HG03097 (cell line): ENCODE data around the gene RREB1.

Source experiments
- ATAC-seq: cut with Tn5 transposase; IDR thresholded peaks from one replicate; pipeline ENCODE4 v1.9.1; 2021; ENCODE audit not compliant: unreplicated experiment, low FRiP score

Gene RREB1

DNA sequence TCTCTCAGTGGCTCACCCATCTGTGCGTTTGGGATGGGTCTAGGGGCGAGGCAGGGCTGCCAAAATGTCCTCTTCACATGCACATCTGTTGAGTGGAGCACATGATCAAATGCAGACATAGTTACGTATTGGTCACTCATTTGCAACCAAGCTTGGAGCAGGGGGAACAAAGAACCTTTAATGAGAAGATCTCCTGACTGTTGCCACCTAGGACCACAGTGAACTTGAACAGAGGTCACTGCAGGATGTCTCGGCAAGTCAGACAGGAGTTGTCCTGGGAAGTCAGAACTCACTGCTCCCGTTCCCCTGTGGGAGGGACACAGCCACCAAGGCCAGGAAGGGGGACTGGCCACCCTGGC lies 131.8 kb downstream of the RREB1 start:
- no peak for ATAC-seq

DNA sequence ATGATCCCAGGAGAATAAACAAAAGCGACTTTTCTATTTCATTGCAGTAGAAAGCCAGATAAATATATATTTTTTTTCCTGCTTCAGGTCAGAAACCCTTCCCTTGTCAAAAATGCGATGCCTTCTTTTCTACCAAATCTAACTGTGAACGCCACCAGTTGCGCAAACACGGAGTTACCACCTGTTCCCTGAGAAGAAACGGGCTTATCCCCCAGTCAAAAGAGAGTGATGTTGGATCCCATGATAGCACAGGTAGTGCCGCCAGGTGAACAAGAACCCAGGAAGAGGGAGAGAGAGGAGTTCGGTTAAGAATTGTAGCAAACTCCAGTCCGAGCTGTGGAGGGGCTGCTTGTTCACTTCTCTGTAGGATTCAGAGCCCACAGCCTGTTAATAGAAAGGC lies 132.6 kb downstream of the RREB1 start:
- no peak for ATAC-seq

GRCh38 chr6:7241160-7241559 lies 133.4 kb downstream of the RREB1 start:
- ATAC-seq: no peak

GRCh38 chr6:7241709-7242645 lies 134.2 kb downstream of the RREB1 start:
- ATAC-seq: no peak

DNA sequence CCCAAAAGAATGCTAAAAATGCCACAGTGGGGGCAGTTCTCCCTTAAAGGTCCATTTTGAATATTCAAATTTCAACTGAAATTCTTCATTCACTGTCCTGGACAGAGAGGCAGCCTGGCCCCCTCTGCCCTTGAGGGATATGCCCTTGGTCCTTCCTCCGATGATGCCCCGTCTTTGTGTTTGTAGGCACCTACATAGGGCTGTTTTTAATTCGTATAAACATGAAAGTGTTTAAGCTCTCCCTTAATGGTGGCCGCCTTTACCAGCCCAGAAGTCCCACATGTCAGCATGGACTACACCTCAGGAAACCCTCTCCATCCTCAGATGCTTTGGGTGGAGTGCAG lies 135.0 kb downstream of the RREB1 start:
- ATAC-seq: no peak

GRCh38 chr6:7243179-7243981 lies 135.6 kb downstream of the RREB1 start:
- no peak for ATAC-seq

- no peak for ATAC-seq
Observed at GRCh38 chr6:7245668-7246393, 138.1 kb downstream of the RREB1 start.

DNA sequence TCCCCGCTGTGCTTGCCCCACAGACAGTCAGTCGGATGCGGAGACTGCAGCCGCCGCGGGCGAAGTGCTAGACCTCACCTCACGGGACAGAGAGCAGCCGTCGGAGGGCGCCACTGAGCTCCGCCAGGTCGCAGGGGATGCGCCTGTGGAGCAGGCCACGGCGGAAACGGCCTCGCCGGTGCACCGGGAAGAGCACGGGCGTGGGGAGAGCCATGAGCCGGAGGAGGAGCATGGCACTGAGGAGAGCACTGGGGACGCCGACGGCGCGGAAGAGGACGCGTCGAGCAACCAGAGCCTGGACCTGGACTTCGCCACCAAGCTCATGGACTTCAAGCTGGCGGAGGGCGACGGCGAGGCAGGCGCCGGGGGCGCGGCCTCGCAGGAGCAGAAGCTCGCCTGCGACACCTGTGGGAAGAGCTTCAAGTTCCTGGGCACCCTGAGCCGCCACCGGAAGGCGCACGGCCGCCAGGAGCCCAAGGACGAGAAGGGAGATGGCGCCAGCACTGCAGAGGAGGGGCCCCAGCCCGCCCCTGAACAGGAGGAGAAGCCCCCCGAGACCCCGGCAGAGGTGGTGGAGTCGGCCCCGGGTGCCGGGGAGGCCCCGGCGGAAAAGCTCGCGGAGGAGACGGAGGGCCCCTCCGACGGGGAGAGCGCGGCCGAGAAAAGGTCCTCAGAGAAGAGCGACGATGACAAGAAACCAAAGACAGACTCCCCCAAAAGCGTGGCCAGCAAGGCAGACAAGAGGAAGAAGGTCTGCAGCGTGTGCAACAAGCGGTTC lies 138.8 kb downstream of the RREB1 start:
- ATAC-seq: no peak

GRCh38 chr6:7247179-7247456 lies 139.4 kb downstream of the RREB1 start:
- ATAC-seq: no peak

- ATAC-seq: no peak
Observed at GRCh38 chr6:7247828-7248227, 140.1 kb downstream of the RREB1 start.

DNA sequence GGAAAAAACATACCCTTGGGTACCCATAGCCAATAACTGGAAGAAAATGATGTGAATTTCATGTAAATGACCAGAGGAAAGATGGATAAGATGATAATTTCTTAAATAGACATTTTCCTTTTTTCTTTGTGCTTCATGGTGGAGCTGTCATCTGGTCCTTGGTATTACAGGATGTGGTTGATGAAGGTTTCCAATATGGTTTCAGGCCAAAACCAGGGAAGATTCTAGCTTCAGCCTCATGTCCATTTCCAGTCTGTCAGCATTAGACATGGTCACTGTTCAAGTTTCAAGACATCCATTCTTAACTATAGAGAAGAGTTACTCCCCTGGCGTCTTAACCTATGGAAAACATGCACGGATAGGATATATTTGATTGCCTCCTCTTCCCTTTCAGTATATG lies 141.6 kb downstream of the RREB1 start:
- no peak for ATAC-seq

- no peak for ATAC-seq
Observed at GRCh38 chr6:7249946-7250643, 142.3 kb downstream of the RREB1 start.

GRCh38 chr6:7250812-7251211 lies 143.1 kb downstream of the RREB1 start:
- no peak for ATAC-seq

GRCh38 chr6:7251646-7252260 lies 144.0 kb downstream of the RREB1 start:
- no peak for ATAC-seq

GRCh38 chr6:7252390-7252789 lies 144.6 kb downstream of the RREB1 start:
- ATAC-seq: no peak

DNA sequence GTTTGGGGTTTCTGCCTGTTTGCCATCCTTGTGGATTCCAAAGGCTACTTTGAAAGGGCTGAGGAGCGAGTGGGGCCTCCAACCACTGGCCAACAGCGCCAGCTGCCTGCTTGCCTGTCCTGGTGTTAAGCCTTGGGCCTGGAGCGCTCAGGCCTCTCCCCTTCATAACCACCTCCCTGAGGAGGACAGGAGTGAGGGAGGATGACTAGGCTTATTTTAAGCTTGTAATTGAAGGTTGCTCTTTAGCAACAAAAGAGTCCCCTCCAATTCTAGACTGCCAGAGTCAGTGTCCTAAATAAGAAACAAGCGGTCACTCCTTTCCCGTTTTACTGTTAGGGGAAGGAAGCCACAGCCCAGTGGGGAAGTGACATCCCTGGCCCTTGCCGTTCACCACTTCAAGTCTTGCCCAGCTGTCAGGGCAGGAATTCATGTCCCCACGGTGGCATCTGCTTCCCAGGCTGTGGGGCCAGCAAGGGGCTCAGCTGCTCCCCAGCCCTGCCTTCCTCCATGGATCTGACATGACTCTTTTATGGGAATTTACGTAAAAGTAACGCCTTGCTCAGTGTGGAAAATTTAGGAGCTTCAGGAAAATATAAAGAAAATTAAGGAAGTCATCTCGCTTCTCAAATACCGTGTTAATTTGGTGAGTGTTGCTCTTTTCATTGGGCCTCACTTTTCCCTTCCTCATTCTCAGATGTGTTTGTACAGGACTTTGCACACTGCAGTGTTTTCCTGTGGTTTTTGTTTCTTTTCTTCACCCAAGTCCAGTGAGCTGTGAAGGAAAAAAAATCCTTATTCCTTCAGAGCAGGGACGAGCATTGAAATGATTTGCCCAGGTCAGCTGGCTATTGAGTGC lies 147.4 kb downstream of the RREB1 start:
- ATAC-seq: no peak

DNA sequence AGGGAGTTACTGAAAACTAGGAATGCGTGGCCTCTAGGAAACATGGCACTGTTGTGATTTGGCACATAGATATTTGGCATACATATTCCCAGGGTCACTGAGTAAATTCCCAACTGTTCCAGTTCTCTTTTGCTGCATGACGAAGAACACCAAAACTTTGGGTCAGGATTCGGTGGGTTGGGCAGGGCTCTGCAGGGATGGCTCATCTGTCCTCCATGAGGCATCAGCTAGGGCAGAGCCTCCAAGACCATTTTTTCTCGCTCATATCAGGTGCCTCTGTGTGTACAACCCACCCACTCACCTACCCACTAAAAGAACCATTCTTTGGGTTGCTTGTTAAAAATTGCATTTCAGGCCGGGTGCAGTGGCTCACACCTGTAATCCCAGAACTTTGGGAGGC lies 148.2 kb downstream of the RREB1 start:
- no peak for ATAC-seq

DNA sequence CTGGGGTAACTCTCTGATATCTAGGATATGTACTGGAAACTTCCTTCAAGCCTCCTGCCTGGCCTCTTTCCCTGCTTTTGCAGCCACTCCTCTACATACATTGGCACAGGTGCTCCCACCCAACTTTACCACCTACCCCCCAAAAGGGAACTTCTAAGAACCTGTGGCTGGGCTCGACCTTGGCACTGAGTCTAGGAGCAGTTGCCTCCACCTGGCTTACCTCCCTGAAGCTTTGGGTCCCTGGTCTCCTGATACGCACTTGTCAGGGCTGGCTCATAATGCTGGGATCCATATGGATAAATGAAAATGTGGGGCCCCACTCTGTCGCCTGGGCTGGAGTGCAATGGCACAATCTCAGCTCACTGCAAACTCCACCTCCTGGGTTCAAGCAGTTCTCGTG lies 149.0 kb downstream of the RREB1 start:
- no peak for ATAC-seq
